K562 (cell line): Measurements from ENCODE around the gene EAF2. TPM values are rescaled to one million over a fixed set of nuclear protein-coding genes. Genes with fewer than 3 reads are reported as not detected.

Experiments used
- ATAC-seq: fragments of 200-7000 bp; cut with Tn5 transposase; 3 replicates; pipeline ENCODE4 v1.9.1; 2020; ENCODE audit warnings: moderate library complexity
- BruUV-seq: library from RNA; stranded (reverse); fragments of 400-500 nt; replicated peaks from 2 replicates; lab custom pipeline; 2021; lab: Mats Ljungman, UMichigan
- CTCF ChIA-PET: fragments of 300-600 bp; formaldehyde crosslinking; extraction: SDS; loops from one replicate; lab custom pipeline; 2021; ENCODE audit warnings: low intra/inter-chr PET ratio; lab: Yijun Ruan, JAX
- POLR2A ChIA-PET: fragments of 300-600, 350-650 bp; sonication (Branson Sonifier 250); formaldehyde crosslinking; extraction: SDS; loops from one replicate; lab custom pipeline; 2021; ENCODE audit warnings: antibody characterized with exemption, inconsistent platforms; lab: Yijun Ruan, JAX
- DNase-seq, 4 experiments: peaks; one replicate each; pipeline versions ENCODE4 v3.0.0 to v3.0.0-alpha.2; 2011 to 2018; ENCODE audit warnings: low spot score in 3 of 4, mixed read lengths in 3 of 4; ENCODE audit errors: extremely low read depth in 1 of 4
- FAIRE-seq: peaks from 2 replicates; lab custom pipeline; 2011; peaks lifted over from hg19 to GRCh38; lab: Jason Lieb, UNC
- H2AFZ ChIP-seq: 2 replicates; pipeline ENCODE4 v1.6.0; 2011; ENCODE audit warnings: low read depth, low read length, control low read depth, inconsistent platforms
- H3K27ac ChIP-seq: fragments of 200-600 bp; 3 replicates; pipeline ENCODE4 v1.8.0; 2011; ENCODE audit warnings: low read depth, mild to moderate bottlenecking, control low read depth, inconsistent platforms, low read length, moderate library complexity, mixed read lengths; ENCODE audit errors: extremely low read depth
- H3K27me3 ChIP-seq, 2 experiments: fragments of 300-600 bp in 1 of 2; 2 replicates in 1 of 2; 3 replicates in 1 of 2; pipeline versions ENCODE4 v1.6.0 to v1.8.0; 2011; ENCODE audit warnings: inconsistent platforms in 2 of 2, low read length in 2 of 2, mild to moderate bottlenecking in 1 of 2, mixed read lengths in 1 of 2, moderate library complexity in 1 of 2; ENCODE audit not compliant: control insufficient read depth in 2 of 2, insufficient read depth in 2 of 2
- H3K36me3 ChIP-seq: fragments of 300-600 bp; 3 replicates; pipeline ENCODE4 v1.8.0; 2011; ENCODE audit warnings: mild to moderate bottlenecking, low read length, inconsistent platforms; ENCODE audit not compliant: control insufficient read depth, insufficient read depth
- H3K4me1 ChIP-seq, 2 experiments: fragments of 200-600 bp in 1 of 2; replicated peaks in 1 of 2; 2 replicates in 1 of 2; 3 replicates in 1 of 2; pipeline versions ENCODE4 v1.5.1 to v1.8.0; 2011; ENCODE audit warnings: inconsistent platforms in 2 of 2, low read length in 2 of 2, mild to moderate bottlenecking in 1 of 2, mixed read lengths in 1 of 2, moderate library complexity in 1 of 2; ENCODE audit not compliant: control insufficient read depth in 2 of 2, insufficient read depth in 2 of 2
- H3K4me2 ChIP-seq: 2 replicates; pipeline ENCODE4 v1.6.1; 2011; ENCODE audit warnings: low read length, control low read depth, inconsistent platforms, mixed read lengths; ENCODE audit not compliant: insufficient read depth
- H3K4me3 ChIP-seq: fragments of 200-600 bp; sonication (generic), shearing (Covaris generic); 2 replicates; pipeline ENCODE4 v1.5.1; 2016; ENCODE audit warnings: control low read depth, inconsistent platforms
- H3K79me2 ChIP-seq: fragments of 200-600 bp; 3 replicates; pipeline ENCODE4 v1.8.0; 2011; ENCODE audit warnings: low read length, inconsistent platforms; ENCODE audit not compliant: control insufficient read depth, insufficient read depth
- H3K9ac ChIP-seq, 2 experiments: 2 replicates each; pipeline versions ENCODE4 v1.6.0 to v1.6.1; 2011; ENCODE audit warnings: low read depth in 2 of 2, low read length in 2 of 2, control low read depth in 1 of 2, inconsistent platforms in 1 of 2, mild to moderate bottlenecking in 1 of 2, mixed read lengths in 1 of 2; ENCODE audit not compliant: insufficient read depth in 1 of 2
- H3K9me1 ChIP-seq: one replicate; pipeline ENCODE4 v1.6.0; 2011; ENCODE audit warnings: inconsistent platforms, mild to moderate bottlenecking, low read length, moderate library complexity; ENCODE audit not compliant: control insufficient read depth, insufficient read depth
- H3K9me3 ChIP-seq: replicated peaks from 2 replicates; pipeline ENCODE4 v1.5.1; 2011; ENCODE audit warnings: low read depth, low read length, inconsistent platforms; ENCODE audit not compliant: control insufficient read depth, insufficient read depth
- H4K20me1 ChIP-seq: replicated peaks from 2 replicates; pipeline ENCODE4 v1.6.1; 2011; ENCODE audit warnings: low read length, inconsistent platforms, mixed read lengths; ENCODE audit not compliant: control insufficient read depth, insufficient read depth
- E2F5 ChIP-seq: sonication (generic); formaldehyde crosslinking; IDR thresholded peaks from 2 replicates; pipeline ENCODE4 v1.8.0; 2022; ENCODE audit warnings: mild to moderate bottlenecking, missing genetic modification reagents
- E2F6 ChIP-seq, 2 experiments: IDR thresholded peaks; 2 replicates each; pipeline ENCODE4 v1.6.1; 2011; ENCODE audit warnings: borderline replicate concordance in 1 of 2, control low read depth in 1 of 2, low read depth in 1 of 2, low read length in 1 of 2, mild to moderate bottlenecking in 1 of 2, mixed read lengths in 1 of 2, moderate library complexity in 1 of 2; ENCODE audit not compliant: insufficient read depth in 1 of 2, insufficient read length in 1 of 2, poor library complexity in 1 of 2, severe bottlenecking in 1 of 2; ENCODE audit errors: extremely low read depth in 1 of 2
- HLTF ChIP-seq: fragments of 450-650 bp; IDR thresholded peaks from 2 replicates; pipeline ENCODE4 v1.6.1; 2016
- KDM2B ChIP-seq: fragments of 250-450 bp; sonication (Bioruptor Pico); IDR thresholded peaks from 2 replicates; pipeline ENCODE4 v1.8.0; 2021; ENCODE audit warnings: mild to moderate bottlenecking, moderate library complexity
- ZNF395 ChIP-seq: fragments of 200-800 bp; sonication (Bioruptor generic); IDR thresholded peaks from 2 replicates; pipeline ENCODE4 v1.6.1; 2017; ENCODE audit warnings: missing genetic modification characterization, missing compliant biosample characterization
- ZNF449 ChIP-seq: fragments of 250-450 bp; sonication (Bioruptor Pico); IDR thresholded peaks from 2 replicates; pipeline ENCODE4 v1.8.0; 2022; ENCODE audit warnings: moderate library complexity, mild to moderate bottlenecking, inconsistent platforms
- ZNF57 ChIP-seq: fragments of 450-650 bp; formaldehyde crosslinking; IDR thresholded peaks from 2 replicates; pipeline ENCODE4 v1.4.0; 2020; ENCODE audit warnings: mild to moderate bottlenecking, moderate library complexity
- ZNF655 ChIP-seq: fragments of 250-450 bp; sonication (Bioruptor Pico); IDR thresholded peaks from 2 replicates; pipeline ENCODE4 v1.5.0; 2021
- ZNF76 ChIP-seq: fragments of 250-450 bp; sonication (Bioruptor Pico); IDR thresholded peaks from 2 replicates; pipeline ENCODE4 v1.4.0; 2020; ENCODE audit warnings: mild to moderate bottlenecking, moderate library complexity, borderline replicate concordance
- WGBS: fragments of 100-300 bp; shearing (Covaris generic); methylation state at CpG from one replicate; pipeline ENCODE4 v1.1.6; 2016; ENCODE audit warnings: low coverage, mixed read lengths; ENCODE audit not compliant: insufficient coverage; ENCODE audit errors: missing lambda C conversion rate; 5-methylcytosine and 5-hydroxymethylcytosine counted together
- in situ Hi-C: fragments of 300-500 bp; cut with MboI; formaldehyde crosslinking; loops from 4 replicates; pipeline ENCODE4 v1.15.0; 2018; ENCODE audit warnings: inconsistent platforms, mixed read lengths
- intact Hi-C: fragments of 100-400 bp; cut with micrococcal nuclease; formaldehyde crosslinking; loops from 2 replicates; pipeline ENCODE4 v1.14.2; 2022
- polyA plus RNA-seq, 8 experiments: library from polyadenylated mRNA; depleted of rRNA in 4 of 8; stranded (reverse) in 5 of 8; unstranded in 3 of 8; fragments of >200 nt; fragmentation: Nextera tagmentation in 2 of 8; fragmentation: Illumina TruSeq in 1 of 8; extraction: Ambion mirVana in 2 of 8; extraction: Trizol in 1 of 8; gene quantifications; 2 replicates each; pipeline versions ENCODE4 v1.2.1 to v1.2.3, GENCODE V29; 2011 to 2014; ENCODE audit warnings: inconsistent platforms in 1 of 8, missing spikeins in 1 of 8
- total RNA-seq, 7 experiments: library from RNA; depleted of rRNA in 6 of 7; stranded (reverse); fragments of >200 nt in 6 of 7; fragmentation: Illumina TruSeq in 2 of 7; extraction: Trizol in 2 of 7; gene quantifications; 2 replicates each; pipeline versions ENCODE4 v1.2.1 to v1.2.3, GENCODE V29; 2011 to 2021; ENCODE audit warnings: low replicate concordance in 1 of 7

EAF2 gene
- total and polyA plus RNA-seq, 9 of the 15 experiments (the other 6 are each of a cell fraction or from before 2014, with no cell fraction given), result 3.8 to 17.3 (median 6.9) TPM

GRCh38 chr3:121885386-121885785, 50.4 kb downstream of the EAF2 start:
- 53% methylated on average over 2 of the region's 2 CpGs for WGBS
- Histone ChIP-seq H3K9me1 (no peaks in the 10 kb centered on the region), H3K36me3 (no peaks in the 10 kb centered on the region), H3K4me2 (no peak overlapping the region), H4K20me1 (no peaks in the 10 kb centered on the region), H2AFZ (no peak overlapping the region), H3K4me1 (no peaks in the 10 kb centered on the region), H3K4me3 (no peak overlapping the region), H3K9me3 (no peaks in the 10 kb centered on the region), H3K79me2 (no peaks in the 10 kb centered on the region), H3K27me3 (no peaks in the 10 kb centered on the region), H3K9ac (no peak overlapping the region), H3K27ac (no peak overlapping the region)
- CTCF ChIA-PET, result no interaction called here
- intact Hi-C loops, result loop anchor here (10.0 kb wide), 1 partner anchor 109 kb away; no protein-coding TSS in a partner anchor
- TF ChIP-seq ZNF449 (CRISPR knock-in tag) (no peak), ZNF57 (CRISPR knock-in tag) (no peak), ZNF76 (no peak), HLTF (no peak), ZNF655 (CRISPR knock-in tag) (no peak), ZNF395 (CRISPR knock-in tag) (no peak), E2F6 (IDR thresholded peaks at IDR 0.05; ENCODE audit: borderline replicate concordance in 1 of 2, extremely low read depth in 1 of 2, insufficient read depth in 1 of 2, insufficient read length in 1 of 2, low read depth in 1 of 2, low read length in 1 of 2, poor library complexity in 1 of 2, severe bottlenecking in 1 of 2) (no peak), E2F5 (CRISPR knock-in tag) (no peak), KDM2B (no peak)
- DNase-seq, result no peak
- BruUV-seq, result no TSS peak
- no peak for FAIRE-seq
- ATAC-seq, result no peak
- in situ Hi-C loops, result no loop called here
- POLR2A ChIA-PET, result no interaction called here
